ENCODE measurements around the gene TYMP.

TYMP gene

GRCh38 chr22:50562523-50563412 lies 33.0 kb upstream of the TYMP start, which contains the start of gene SYCE3:
Gene SYCE3, minus strand, starts transcription at chr22:50562919. Its CDS starts 6,514 bp downstream, at chr22:50556405.
- DNase-seq = peak; percentile 98

- DNase-seq = no peak
Measured at GRCh38 chr22:50561401-50562358, 31.9 kb upstream of the TYMP start.

- DNase-seq = no peak
Measured at GRCh38 chr22:50560034-50560433, 30.2 kb upstream of the TYMP start.

- no peak for DNase-seq
Measured at GRCh38 chr22:50556703-50557102, 26.9 kb upstream of the TYMP start.

GRCh38 chr22:50553310-50553709 lies 23.5 kb upstream of the TYMP start:
- DNase-seq = no peak

- DNase-seq = no peak
Measured at GRCh38 chr22:50551160-50551752, 21.4 kb upstream of the TYMP start.

GRCh38 chr22:50550395-50550794 lies 20.6 kb upstream of the TYMP start:
- no peak for DNase-seq

GRCh38 chr22:50548921-50549790 lies 19.3 kb upstream of the TYMP start:
- no peak for DNase-seq

- peak; percentile 63 for DNase-seq
Measured at GRCh38 chr22:50548040-50548920, 18.5 kb upstream of the TYMP start.

GRCh38 chr22:50547263-50547985 lies 17.6 kb upstream of the TYMP start:
- DNase-seq = no peak

- no peak for DNase-seq
Measured at GRCh38 chr22:50546326-50547262, 16.8 kb upstream of the TYMP start.

GRCh38 chr22:50545522-50546325 lies 15.9 kb upstream of the TYMP start, which contains the start of gene KLHDC7B:
Gene KLHDC7B, plus strand, starts transcription at chr22:50545899. Its CDS starts 345 bp downstream, at chr22:50546244.
- DNase-seq = peak; percentile 36

- DNase-seq = peak; percentile 20
Measured at GRCh38 chr22:50544746-50545253, 15.0 kb upstream of the TYMP start.

- DNase-seq = peak; percentile 83
Measured at GRCh38 chr22:50544078-50544745, 14.4 kb upstream of the TYMP start.

GRCh38 chr22:50542416-50542927 lies 12.7 kb upstream of the TYMP start:
- DNase-seq = peak; percentile 22

GRCh38 chr22:50541667-50542026 lies 11.8 kb upstream of the TYMP start:
- DNase-seq = peak; percentile 26

- no peak for DNase-seq
Measured at GRCh38 chr22:50540381-50540780, 10.6 kb upstream of the TYMP start.

Data from stimulated activated CD4-positive, alpha-beta T cell treated with anti-CD3 and anti-CD28 coated beads, Interleukin-4, amount 100 ng/mL, for 24 hours (primary cell).